ENCODE data around the gene MED22. TPM values are rescaled to one million over a fixed set of nuclear protein-coding genes. Genes with fewer than 3 reads are reported as not detected.

The MED22 gene
- total and polyA plus RNA-seq, 2 of the 8 experiments (the other 6 are each of a cell fraction or from before 2014, with no cell fraction given): 56.4 to 68.4 TPM

- Histone ChIP-seq H3K4me3 (ENCODE audit: extremely low read depth in 1 of 4, insufficient read depth in 2 of 4, low read depth in 3 of 4, low read length in 4 of 4) (no peak overlapping the region), H4K91ac (replicated peaks; ENCODE audit: insufficient read length, low read length) (no peak overlapping the region), H3K9me3 (ENCODE audit: insufficient read depth in 2 of 2, low read depth in 1 of 2, low read length in 1 of 2) (peaks cover 33% of the 10 kb centered on the region in 2 experiments), H3K79me2 (ENCODE audit: control insufficient read depth in 1 of 2, insufficient read depth in 2 of 2, low read length in 2 of 2) (no peaks in the 10 kb centered on the region), H3K23me2 (ENCODE audit: low read depth, low read length) (no peaks in the 10 kb centered on the region), H3K79me1 (ENCODE audit: low read depth, low read length) (no peaks in the 10 kb centered on the region), H4K8ac (ENCODE audit: extremely low read depth, insufficient read depth, low read length) (no peak overlapping the region), H3K23ac (ENCODE audit: insufficient read length) (no peak overlapping the region), H3K9ac (replicated peaks in 1 of 4; ENCODE audit: extremely low read depth in 1 of 4, low read depth in 3 of 4, low read length in 3 of 4) (no peak overlapping the region), H3K4me1 (replicated peaks in 1 of 4; ENCODE audit: control insufficient read depth in 3 of 4, insufficient read depth in 4 of 4, low read length in 3 of 4) (no peaks in the 10 kb centered on the region), H2BK120ac (replicated peaks; ENCODE audit: low read depth, low read length) (no peak overlapping the region), H3K4me2 (ENCODE audit: insufficient read depth in 1 of 2, low read depth in 2 of 2, low read length in 2 of 2) (no peak overlapping the region), H3K18ac (ENCODE audit: extremely low read depth, low read length) (no peak overlapping the region), H2BK12ac (ENCODE audit: low read depth, low read length) (no peak overlapping the region), H4K5ac (ENCODE audit: insufficient read length, low read depth, low read length) (no peak overlapping the region), H2BK15ac (ENCODE audit: low read length) (no peak overlapping the region), H3K14ac (ENCODE audit: insufficient read length) (no peak overlapping the region), H3K56ac (replicated peaks; ENCODE audit: insufficient read length, low read depth, low read length) (no peak overlapping the region), H2BK5ac (ENCODE audit: low read depth, low read length) (no peak overlapping the region), H2AFZ (ENCODE audit: low read length) (no peak overlapping the region), H3K36me3 (ENCODE audit: control insufficient read depth in 2 of 4, insufficient read depth in 4 of 4, low read length in 3 of 4) (no peaks in the 10 kb centered on the region), H3K27me3 (replicated peaks in 1 of 4; ENCODE audit: control insufficient read depth in 3 of 4, extremely low read depth in 1 of 4, insufficient read depth in 3 of 4, low read length in 3 of 4) (no peaks in the 10 kb centered on the region), H2AK5ac (ENCODE audit: low read depth, low read length) (no peak overlapping the region), H3K27ac (ENCODE audit: low read depth, low read length) (no peak overlapping the region), H3K4ac (replicated peaks; ENCODE audit: insufficient read length, low read depth, low read length) (no peak overlapping the region), H4K20me1 (replicated peaks in 1 of 2; ENCODE audit: control insufficient read depth in 1 of 2, insufficient read depth in 2 of 2, low read length in 2 of 2) (no peaks in the 10 kb centered on the region), H2BK20ac (ENCODE audit: low read length) (no peak overlapping the region)
- no peak for TF ChIP-seq KDM5A (IDR thresholded peaks at IDR 0.05; ENCODE audit: low read length)
- no peak for TF ChIP-seq ASH2L (IDR thresholded peaks at IDR 0.05; ENCODE audit: low read length)
- no peak for TF ChIP-seq CBX8 (IDR thresholded peaks at IDR 0.05; ENCODE audit: borderline replicate concordance, low read depth, low read length)
- TF ChIP-seq EGR1 (IDR thresholded peaks at IDR 0.05; ENCODE audit: borderline replicate concordance, low read depth, low read length): no peak
- no peak for TF ChIP-seq ATF3 (IDR thresholded peaks at IDR 0.05; ENCODE audit: insufficient read depth, low read depth, low read length)
- CTCF ChIA-PET (ENCODE audit: partially characterized antibody): interaction anchor here (1.0 kb wide), 1 partner anchor 56 kb away, joined by 4 read pairs; no protein-coding TSS in a partner anchor
- WGBS, 2 experiments (ENCODE audit: extremely low coverage in 1 of 2, insufficient coverage in 1 of 2, insufficient read length in 1 of 2, insufficient replicate concordance in 2 of 2, low coverage in 1 of 2, low lambda C conversion rate in 2 of 2, missing lambda C conversion rate in 1 of 2): 86% methylated on average over 1 of the region's 1 CpG; no CpG with 5 or more reads in 1 of the 2 experiments
- POLR2A ChIA-PET (ENCODE audit: partially characterized antibody): no interaction called here
- DNase-seq (ENCODE audit: low read depth in 1 of 2, low spot score in 2 of 2) (no peak), FAIRE-seq (no peak)
Measured at GRCh38 chr9:133294257-133294656, 53.7 kb downstream of the MED22 start.

Measured in H1 (cell line).